DND-41 (cell line): ENCODE data around the gene RNF39.

Experiments
- ATAC-seq: fragments of 200-7000 bp; cut with Tn5 transposase; 3 replicates; pipeline ENCODE4 v1.9.1; 2021; ENCODE audit warnings: low read depth; ENCODE audit not compliant: insufficient read depth
- DNase-seq: peaks from one replicate; pipeline ENCODE4 v3.0.0-alpha.2; 2020
- H2AFZ ChIP-seq: 2 replicates; pipeline ENCODE4 v1.6.0; 2012; ENCODE audit warnings: low read depth, low read length
- H3K27ac ChIP-seq: 2 replicates; pipeline ENCODE4 v1.5.1; 2012; ENCODE audit warnings: low read length, inconsistent platforms
- H3K27me3 ChIP-seq: fragments of 200-600 bp; sonication (generic); 2 replicates; pipeline ENCODE4 v1.6.0; 2012; ENCODE audit warnings: low read length, mild to moderate bottlenecking, inconsistent platforms; ENCODE audit not compliant: insufficient read depth, poor library complexity
- H3K36me3 ChIP-seq: 2 replicates; pipeline ENCODE4 v1.5.1; 2012; ENCODE audit warnings: low read length, inconsistent platforms; ENCODE audit not compliant: insufficient read depth
- H3K4me1 ChIP-seq: 2 replicates; pipeline ENCODE4 v1.5.1; 2012; ENCODE audit warnings: mild to moderate bottlenecking, low read length; ENCODE audit not compliant: insufficient read depth
- H3K4me2 ChIP-seq: 2 replicates; pipeline ENCODE4 v1.6.0; 2012; ENCODE audit warnings: mild to moderate bottlenecking, moderate library complexity, low read length, inconsistent platforms; ENCODE audit not compliant: insufficient read depth
- H3K4me3 ChIP-seq, 2 experiments: fragments of 200-600 bp in 1 of 2; shearing (Covaris generic) in 1 of 2; 2 replicates each; pipeline ENCODE4 v1.5.1; 2012 to 2016; ENCODE audit warnings: inconsistent platforms in 2 of 2, low read length in 2 of 2, mild to moderate bottlenecking in 2 of 2, low read depth in 1 of 2, moderate library complexity in 1 of 2
- H3K79me2 ChIP-seq: 2 replicates; pipeline ENCODE4 v1.6.0; 2012; ENCODE audit warnings: low read length, inconsistent platforms; ENCODE audit not compliant: insufficient read depth
- H3K9ac ChIP-seq: 2 replicates; pipeline ENCODE4 v1.6.0; 2012; ENCODE audit warnings: low read depth, mild to moderate bottlenecking, inconsistent platforms, low read length, moderate library complexity
- H3K9me3 ChIP-seq: 2 replicates; pipeline ENCODE4 v1.5.1; 2012; ENCODE audit warnings: low read length, moderate library complexity, mild to moderate bottlenecking, inconsistent platforms; ENCODE audit not compliant: insufficient read depth, severe bottlenecking
- H4K20me1 ChIP-seq: 2 replicates; pipeline ENCODE4 v1.6.0; 2012; ENCODE audit warnings: low read length; ENCODE audit not compliant: insufficient read depth
- CTCF ChIP-seq: IDR thresholded peaks from 2 replicates; pipeline ENCODE4 v1.5.1; 2012; ENCODE audit warnings: borderline replicate concordance, low read length, moderate library complexity, mild to moderate bottlenecking; ENCODE audit not compliant: poor library complexity, severe bottlenecking; ENCODE audit errors: extremely low read depth
- EZH2 ChIP-seq: IDR thresholded peaks from 3 replicates; pipeline ENCODE4 v1.6.1; 2012; ENCODE audit warnings: borderline replicate concordance, low read depth, mild to moderate bottlenecking, moderate library complexity, low read length, inconsistent platforms; ENCODE audit not compliant: severe bottlenecking

RNF39 gene

DNA sequence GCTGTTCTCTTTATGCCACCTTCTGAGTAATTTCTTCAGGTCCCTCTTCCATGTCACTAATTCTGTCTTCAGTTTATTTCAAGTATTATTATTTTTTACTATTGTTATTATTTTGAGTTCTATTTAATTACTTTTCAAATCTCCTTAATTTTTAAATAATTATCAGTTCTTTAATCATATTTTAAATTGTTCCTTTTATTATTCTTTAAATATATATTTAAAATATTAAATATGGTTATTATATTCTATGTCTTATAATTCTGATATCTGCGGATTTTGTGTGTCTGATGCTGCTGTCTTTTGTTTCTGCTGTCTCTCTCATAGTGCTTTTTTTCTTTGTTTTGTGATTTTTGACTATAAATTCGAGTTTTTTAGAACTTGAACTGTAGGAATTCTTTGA, 12.3 kb downstream of the RNF39 start:
- no peak for TF ChIP-seq EZH2
- TF ChIP-seq CTCF: no peak
- Histone ChIP-seq H3K4me1 (peaks cover 65% of the 10 kb centered on the region), H4K20me1 (no peaks in the 10 kb centered on the region), H2AFZ (no peak overlapping the region), H3K4me2 (peak overlapping the region; percentile 87), H3K4me3 (peak overlapping the region in 1 of 2 experiments; percentile 8; a peak in 1 of 4 replicates), H3K9me3 (no peaks in the 10 kb centered on the region), H3K9ac (no peak overlapping the region), H3K79me2 (peaks cover 54% of the 10 kb centered on the region), H3K36me3 (peaks cover 20% of the 10 kb centered on the region), H3K27me3 (no peaks in the 10 kb centered on the region), H3K27ac (no peak overlapping the region)
- no peak for ATAC-seq
- DNase-seq: no peak

- no peaks in the 10 kb centered on the region for H3K9me3 ChIP-seq
- DNase-seq (no peak), ATAC-seq (no peak)
- TF ChIP-seq EZH2 (no peak), CTCF (no peak)
- peaks cover 58% of the 10 kb centered on the region for H3K4me1 ChIP-seq
- H2AFZ ChIP-seq: no peak overlapping the region
- peaks cover 47% of the 10 kb centered on the region for H3K79me2 ChIP-seq
- peak overlapping the region; percentile 73 for H3K9ac ChIP-seq
- H3K27ac ChIP-seq: peak overlapping the region; percentile 86; the same call in 1 of the 2 replicates
- H3K4me2 ChIP-seq: peak overlapping the region; percentile 87
- no peaks in the 10 kb centered on the region for H3K27me3 ChIP-seq
- peaks cover 19% of the 10 kb centered on the region for H3K36me3 ChIP-seq
- H4K20me1 ChIP-seq: no peaks in the 10 kb centered on the region
- H3K4me3 ChIP-seq: peak overlapping the region; percentile 71 to 83; a peak in 3 of 4 replicates
Observed at GRCh38 chr6:30062471-30063178, 12.9 kb downstream of the RNF39 start.

DNA sequence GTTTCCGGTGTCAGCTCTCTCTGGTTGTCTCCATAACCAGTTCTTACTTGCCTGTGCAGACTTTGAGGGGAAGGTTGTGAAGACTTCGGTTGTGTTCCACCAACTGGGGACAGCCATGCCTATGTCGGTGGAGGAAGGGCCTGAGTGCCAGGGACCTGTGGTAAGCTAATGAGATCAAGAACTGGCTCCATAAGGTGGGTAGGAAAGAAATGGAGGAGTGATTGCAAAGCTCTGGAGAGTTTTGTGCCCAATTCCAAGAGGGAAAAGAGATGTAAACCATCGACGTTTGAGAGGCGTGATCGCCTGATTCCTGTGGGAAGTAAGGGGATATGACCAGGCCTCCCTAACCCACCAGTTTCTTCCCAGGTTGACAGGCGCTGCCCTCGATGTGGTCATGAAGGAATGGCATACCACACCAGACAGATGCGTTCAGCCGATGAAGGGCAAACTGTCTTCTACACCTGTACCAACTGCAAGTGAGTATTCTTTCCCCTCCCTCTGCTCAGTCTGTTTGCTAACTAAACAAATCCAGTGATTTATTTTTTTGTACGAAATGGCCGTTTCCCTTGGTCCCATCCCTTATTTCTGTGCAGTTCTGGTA, 13.6 kb downstream of the RNF39 start:
- peak; percentile 57 for ATAC-seq
- Histone ChIP-seq H3K9me3 (no peaks in the 10 kb centered on the region), H3K9ac (peak overlapping the region; percentile 73), H3K4me3 (peak overlapping the region; percentile 71 to 83; a peak in 3 of 4 replicates), H4K20me1 (no peaks in the 10 kb centered on the region), H3K27me3 (no peaks in the 10 kb centered on the region), H3K4me1 (peaks cover 56% of the 10 kb centered on the region), H3K4me2 (peak overlapping the region; percentile 87), H3K36me3 (peaks cover 19% of the 10 kb centered on the region), H2AFZ (peak overlapping the region; percentile 79), H3K79me2 (peaks cover 42% of the 10 kb centered on the region), H3K27ac (peak overlapping the region; percentile 86)
- no peak for TF ChIP-seq EZH2
- no peak for TF ChIP-seq CTCF
- peak; percentile 64 for DNase-seq
